Measurements from ENCODE around the gene ISG15.
"Not testable (repeated sequence)": the region's sequence is repeated elsewhere in the genome, so short reads cannot be mapped to it uniquely, and the experiment has no call there.

The ISG15 gene

GRCh38 chr1:1006305-1007159 lies 6.8 kb upstream of the ISG15 start:
- H3K27me3 ChIP-seq (ENCODE audit: insufficient read depth, low read depth, severe bottlenecking), result no peaks in the 10 kb centered on the region
- TF ChIP-seq, protein P1, sequence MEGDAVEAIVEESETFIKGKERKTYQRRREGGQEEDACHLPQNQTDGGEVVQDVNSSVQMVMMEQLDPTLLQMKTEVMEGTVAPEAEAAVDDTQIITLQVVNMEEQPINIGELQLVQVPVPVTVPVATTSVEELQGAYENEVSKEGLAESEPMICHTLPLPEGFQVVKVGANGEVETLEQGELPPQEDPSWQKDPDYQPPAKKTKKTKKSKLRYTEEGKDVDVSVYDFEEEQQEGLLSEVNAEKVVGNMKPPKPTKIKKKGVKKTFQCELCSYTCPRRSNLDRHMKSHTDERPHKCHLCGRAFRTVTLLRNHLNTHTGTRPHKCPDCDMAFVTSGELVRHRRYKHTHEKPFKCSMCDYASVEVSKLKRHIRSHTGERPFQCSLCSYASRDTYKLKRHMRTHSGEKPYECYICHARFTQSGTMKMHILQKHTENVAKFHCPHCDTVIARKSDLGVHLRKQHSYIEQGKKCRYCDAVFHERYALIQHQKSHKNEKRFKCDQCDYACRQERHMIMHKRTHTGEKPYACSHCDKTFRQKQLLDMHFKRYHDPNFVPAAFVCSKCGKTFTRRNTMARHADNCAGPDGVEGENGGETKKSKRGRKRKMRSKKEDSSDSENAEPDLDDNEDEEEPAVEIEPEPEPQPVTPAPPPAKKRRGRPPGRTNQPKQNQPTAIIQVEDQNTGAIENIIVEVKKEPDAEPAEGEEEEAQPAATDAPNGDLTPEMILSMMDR (IDR thresholded peaks at IDR 0.05; ENCODE audit: low read depth, low read length), result no peak
- no peaks in the 10 kb centered on the region for H3K9me3 ChIP-seq (ENCODE audit: severe bottlenecking)
- H3K36me3 ChIP-seq, result peaks cover 4% of the 10 kb centered on the region; the same call in 1 of the 2 replicates
- peak; percentile 44 for DNase-seq
- no peak overlapping the region for H3K4me3 ChIP-seq (ENCODE audit: low read depth, low read length)
- peak overlapping the region; percentile 63; the same call in 1 of the 2 replicates for H3K27ac ChIP-seq

DNA sequence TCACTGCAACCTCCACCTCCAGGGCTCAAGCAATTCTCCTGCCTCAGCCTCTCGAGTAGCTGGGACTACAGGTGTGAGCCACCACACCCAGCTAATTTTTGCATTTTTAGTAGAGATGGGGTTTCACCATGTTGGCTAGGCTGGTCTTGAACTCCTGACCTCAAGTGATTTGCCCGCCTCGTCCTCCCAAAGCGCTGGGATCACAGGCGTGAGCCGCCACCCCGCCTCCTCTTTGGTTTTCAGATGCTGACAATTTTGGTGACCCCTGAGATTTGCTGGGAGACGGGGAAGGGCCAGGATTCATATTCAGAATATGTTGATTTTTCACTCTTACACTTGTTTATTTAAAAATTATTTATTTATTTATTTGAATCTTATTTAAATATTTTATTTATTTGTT lies 3.2 kb upstream of the ISG15 start:
- DNase-seq; H3K9me3 ChIP-seq (ENCODE audit: severe bottlenecking); H3K27me3 ChIP-seq (ENCODE audit: insufficient read depth, low read depth, severe bottlenecking); H3K36me3 ChIP-seq; H3K27ac ChIP-seq; H3K4me3 ChIP-seq (ENCODE audit: low read depth, low read length): not testable (repeated sequence)

GRCh38 chr1:1011396-1011949 lies 1.8 kb upstream of the ISG15 start:
- Histone ChIP-seq H3K27me3 (ENCODE audit: insufficient read depth, low read depth, severe bottlenecking) (no peaks in the 10 kb centered on the region), H3K9me3 (ENCODE audit: severe bottlenecking) (no peaks in the 10 kb centered on the region), H3K27ac (no peak overlapping the region), H3K36me3 (no peaks in the 10 kb centered on the region), H3K4me3 (ENCODE audit: low read depth, low read length) (no peak overlapping the region)
- DNase-seq, result no peak
- TF ChIP-seq, protein P1 (IDR thresholded peaks at IDR 0.05; ENCODE audit: low read depth, low read length), result no peak

- not testable (repeated sequence) for DNase-seq; H3K36me3 ChIP-seq; H3K9me3 ChIP-seq (ENCODE audit: severe bottlenecking); H3K4me3 ChIP-seq (ENCODE audit: low read depth, low read length); H3K27me3 ChIP-seq (ENCODE audit: insufficient read depth, low read depth, severe bottlenecking); H3K27ac ChIP-seq
Observed at GRCh38 chr1:1012736-1013104, 577 bp upstream of the ISG15 start.

DNA sequence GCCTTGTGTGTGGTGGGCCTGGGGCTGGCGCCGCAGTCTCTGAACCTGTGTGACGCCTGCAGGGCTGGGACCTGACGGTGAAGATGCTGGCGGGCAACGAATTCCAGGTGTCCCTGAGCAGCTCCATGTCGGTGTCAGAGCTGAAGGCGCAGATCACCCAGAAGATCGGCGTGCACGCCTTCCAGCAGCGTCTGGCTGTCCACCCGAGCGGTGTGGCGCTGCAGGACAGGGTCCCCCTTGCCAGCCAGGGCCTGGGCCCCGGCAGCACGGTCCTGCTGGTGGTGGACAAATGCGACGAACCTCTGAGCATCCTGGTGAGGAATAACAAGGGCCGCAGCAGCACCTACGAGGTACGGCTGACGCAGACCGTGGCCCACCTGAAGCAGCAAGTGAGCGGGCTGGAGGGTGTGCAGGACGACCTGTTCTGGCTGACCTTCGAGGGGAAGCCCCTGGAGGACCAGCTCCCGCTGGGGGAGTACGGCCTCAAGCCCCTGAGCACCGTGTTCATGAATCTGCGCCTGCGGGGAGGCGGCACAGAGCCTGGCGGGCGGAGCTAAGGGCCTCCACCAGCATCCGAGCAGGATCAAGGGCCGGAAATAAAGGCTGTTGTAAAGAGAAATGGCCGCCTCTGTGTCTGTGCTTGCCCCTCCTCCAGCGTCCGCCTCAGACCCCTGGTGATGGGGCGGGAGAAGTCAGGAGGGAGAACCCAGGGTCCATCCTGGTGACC lies 788 bp downstream of the ISG15 start:
- H3K36me3 ChIP-seq, result no peaks in the 10 kb centered on the region
- H3K27ac ChIP-seq, result peak overlapping the region; percentile 49
- peak; percentile 18 for DNase-seq
- TF ChIP-seq, protein P1 (IDR thresholded peaks at IDR 0.05; ENCODE audit: low read depth, low read length), result no peak
- no peaks in the 10 kb centered on the region for H3K9me3 ChIP-seq (ENCODE audit: severe bottlenecking)
- no peak overlapping the region for H3K4me3 ChIP-seq (ENCODE audit: low read depth, low read length)
- no peaks in the 10 kb centered on the region for H3K27me3 ChIP-seq (ENCODE audit: insufficient read depth, low read depth, severe bottlenecking)

GRCh38 chr1:1014799-1015681 lies 1.7 kb downstream of the ISG15 start:
- no peaks in the 10 kb centered on the region for H3K27me3 ChIP-seq (ENCODE audit: insufficient read depth, low read depth, severe bottlenecking)
- peak overlapping the region; percentile 49 for H3K27ac ChIP-seq
- H3K4me3 ChIP-seq (ENCODE audit: low read depth, low read length), result no peak overlapping the region
- TF ChIP-seq, protein P1 (IDR thresholded peaks at IDR 0.05; ENCODE audit: low read depth, low read length), result peak; percentile 75
- H3K9me3 ChIP-seq (ENCODE audit: severe bottlenecking), result no peaks in the 10 kb centered on the region
- DNase-seq, result peak; percentile 61
- H3K36me3 ChIP-seq, result no peaks in the 10 kb centered on the region

GRCh38 chr1:1017397-1018320 lies 4.4 kb downstream of the ISG15 start:
- H3K4me3 ChIP-seq (ENCODE audit: low read depth, low read length); DNase-seq; H3K36me3 ChIP-seq; H3K9me3 ChIP-seq (ENCODE audit: severe bottlenecking); H3K27ac ChIP-seq; H3K27me3 ChIP-seq (ENCODE audit: insufficient read depth, low read depth, severe bottlenecking): not testable (repeated sequence)

- DNase-seq; H3K27ac ChIP-seq; H3K4me3 ChIP-seq (ENCODE audit: low read depth, low read length); H3K9me3 ChIP-seq (ENCODE audit: severe bottlenecking); H3K27me3 ChIP-seq (ENCODE audit: insufficient read depth, low read depth, severe bottlenecking); H3K36me3 ChIP-seq: not testable (repeated sequence)
Observed at GRCh38 chr1:1018321-1018685, 5.0 kb downstream of the ISG15 start.

Measured in WERI-Rb-1 (cell line).